Measurements from ENCODE around the gene KLRC3.
"Not testable (repeated sequence)": the region's sequence is repeated elsewhere in the genome, so short reads cannot be mapped to it uniquely, and the experiment has no call there.

Gene KLRC3

DNA sequence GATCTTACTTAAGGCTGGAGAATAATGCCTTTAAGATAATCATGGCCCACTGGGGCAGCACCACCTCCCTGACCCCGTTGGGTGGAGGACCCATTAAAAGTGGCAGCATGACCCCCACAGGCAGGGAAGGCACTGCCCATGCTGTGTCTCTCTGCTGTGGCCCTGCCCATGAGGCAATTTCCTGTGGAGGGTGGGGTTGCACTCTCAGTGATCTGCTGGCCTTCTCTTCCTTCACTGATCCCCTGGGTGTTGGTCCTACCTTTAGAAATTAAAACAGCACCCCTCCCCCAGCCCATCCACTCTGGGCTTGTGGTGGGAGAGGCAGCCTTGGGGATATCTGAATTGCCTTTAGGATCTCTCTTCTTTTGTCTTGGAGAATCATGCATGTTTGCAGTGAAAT, 47.8 kb downstream of the KLRC3 start:
- no peaks in the 10 kb centered on the region for H3K36me3 ChIP-seq (ENCODE audit: insufficient read depth, low read length)
- peaks cover 1% of the 10 kb centered on the region for H3K4me1 ChIP-seq (ENCODE audit: insufficient read depth, low read length)
- H3K9me3 ChIP-seq (ENCODE audit: low read length), result no peaks in the 10 kb centered on the region
- no peaks in the 10 kb centered on the region for H3K27me3 ChIP-seq (ENCODE audit: insufficient read depth, low read length)
- H2AFZ ChIP-seq (ENCODE audit: low read depth, low read length), result no peak overlapping the region
- no peak overlapping the region for H3K4me3 ChIP-seq (ENCODE audit: low read length)

DNA sequence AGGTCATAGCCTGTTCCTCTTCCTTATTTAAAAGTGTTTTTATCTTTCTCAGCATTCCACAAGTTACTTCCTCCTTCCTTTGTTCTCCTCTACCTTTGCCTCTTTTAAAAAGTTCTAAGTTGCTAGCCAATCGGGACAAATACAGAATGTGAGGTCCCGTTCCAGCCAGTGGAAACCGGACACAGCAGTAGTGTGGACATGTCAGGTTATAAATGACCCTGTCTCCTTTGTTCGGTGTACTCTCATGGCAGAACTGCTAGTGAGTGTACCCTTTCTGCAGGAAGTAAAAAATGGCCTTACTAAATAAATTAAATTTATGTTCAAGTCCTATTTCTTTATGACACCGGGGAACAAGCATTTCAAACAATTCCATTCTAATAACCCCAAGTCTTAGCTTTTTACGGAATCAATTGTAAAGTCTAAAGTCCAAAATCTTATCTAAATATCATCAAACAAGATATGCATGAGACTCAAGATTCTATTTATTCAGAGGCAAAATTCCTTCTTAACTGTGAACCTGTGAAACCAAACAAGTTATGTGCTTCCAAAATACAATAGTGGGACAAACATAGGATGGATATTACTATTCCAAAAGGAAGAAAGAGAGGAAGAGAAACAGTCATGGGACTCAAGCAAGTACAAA, 48.4 kb downstream of the KLRC3 start:
- not testable (repeated sequence) for H3K9me3 ChIP-seq (ENCODE audit: low read length); H2AFZ ChIP-seq (ENCODE audit: low read depth, low read length)

GRCh38 chr12:10369557-10370415, 50.6 kb downstream of the KLRC3 start:
- Histone ChIP-seq H2AFZ (ENCODE audit: low read depth, low read length) (no peak overlapping the region), H3K4me1 (ENCODE audit: insufficient read depth, low read length) (peaks cover 11% of the 10 kb centered on the region), H3K36me3 (ENCODE audit: insufficient read depth, low read length) (no peaks in the 10 kb centered on the region), H3K9me3 (ENCODE audit: low read length) (no peaks in the 10 kb centered on the region), H3K4me3 (ENCODE audit: low read length) (no peak overlapping the region), H3K27me3 (ENCODE audit: insufficient read depth, low read length) (no peaks in the 10 kb centered on the region)

More for the DNA sequence above, 48.4 kb downstream of the KLRC3 start:
- not testable (repeated sequence) for H3K4me1 ChIP-seq (ENCODE audit: insufficient read depth, low read length); H3K4me3 ChIP-seq (ENCODE audit: low read length); H3K36me3 ChIP-seq (ENCODE audit: insufficient read depth, low read length); H3K27me3 ChIP-seq (ENCODE audit: insufficient read depth, low read length)

DNA sequence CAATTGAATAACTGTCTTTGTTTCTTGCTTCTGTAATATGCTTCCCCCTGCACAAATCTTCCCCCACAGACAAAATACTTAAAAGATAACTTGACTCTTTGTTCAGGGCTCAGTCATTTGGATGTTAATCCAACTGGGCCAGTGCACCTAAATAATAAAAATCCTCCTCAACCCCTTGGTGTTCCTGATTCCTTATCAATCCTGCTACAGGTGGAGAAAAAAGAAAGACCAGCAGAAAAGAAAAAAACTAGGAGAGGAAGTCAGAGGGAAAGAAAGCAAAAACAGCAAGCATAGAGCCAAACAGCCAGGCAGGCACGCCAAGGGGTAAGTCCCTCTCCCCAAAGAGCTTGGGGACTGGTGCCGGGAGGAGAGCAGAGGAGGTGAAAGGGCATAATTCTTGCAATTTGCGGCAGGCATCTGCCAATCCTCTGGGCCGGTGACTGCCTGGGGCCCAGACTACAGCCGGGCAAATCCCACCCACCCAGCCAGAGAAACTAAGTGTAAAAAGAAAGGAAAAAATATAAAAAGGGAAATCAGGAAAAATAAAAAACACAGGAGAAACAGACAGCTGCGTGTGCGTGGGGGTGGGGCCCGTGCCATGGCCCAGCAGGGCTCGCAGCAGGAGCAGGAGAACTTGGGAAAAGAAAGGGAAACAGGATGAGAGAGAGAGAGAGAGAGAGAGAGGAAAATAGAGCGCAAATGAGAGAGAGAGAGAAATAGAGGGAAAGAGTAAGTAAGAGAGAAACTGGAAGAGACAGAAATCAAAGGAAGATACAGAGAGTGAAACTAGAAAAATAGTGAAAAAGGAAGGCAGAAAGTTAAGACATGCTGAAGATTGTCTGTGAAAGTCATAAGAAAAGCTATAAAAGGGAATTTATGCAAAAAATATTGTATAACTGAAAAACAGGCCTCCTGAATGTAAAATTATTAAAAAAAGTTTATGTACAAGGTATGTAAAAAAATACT, 51.9 kb downstream of the KLRC3 start:
- H3K36me3 ChIP-seq (ENCODE audit: insufficient read depth, low read length), result no peaks in the 10 kb centered on the region
- no peaks in the 10 kb centered on the region for H3K9me3 ChIP-seq (ENCODE audit: low read length)
- peaks cover 14% of the 10 kb centered on the region for H3K4me1 ChIP-seq (ENCODE audit: insufficient read depth, low read length)
- no peak overlapping the region for H2AFZ ChIP-seq (ENCODE audit: low read depth, low read length)
- no peak overlapping the region for H3K4me3 ChIP-seq (ENCODE audit: low read length)
- H3K27me3 ChIP-seq (ENCODE audit: insufficient read depth, low read length), result no peaks in the 10 kb centered on the region

- not testable (repeated sequence) for H3K27me3 ChIP-seq (ENCODE audit: insufficient read depth, low read length); H3K36me3 ChIP-seq (ENCODE audit: insufficient read depth, low read length); H3K4me3 ChIP-seq (ENCODE audit: low read length); H2AFZ ChIP-seq (ENCODE audit: low read depth, low read length); H3K9me3 ChIP-seq (ENCODE audit: low read length)
- peaks cover 14% of the 10 kb centered on the region for H3K4me1 ChIP-seq (ENCODE audit: insufficient read depth, low read length)
These were observed 52.7 kb downstream of the KLRC3 start for GRCh38 chr12:10367714-10368113.

DNA sequence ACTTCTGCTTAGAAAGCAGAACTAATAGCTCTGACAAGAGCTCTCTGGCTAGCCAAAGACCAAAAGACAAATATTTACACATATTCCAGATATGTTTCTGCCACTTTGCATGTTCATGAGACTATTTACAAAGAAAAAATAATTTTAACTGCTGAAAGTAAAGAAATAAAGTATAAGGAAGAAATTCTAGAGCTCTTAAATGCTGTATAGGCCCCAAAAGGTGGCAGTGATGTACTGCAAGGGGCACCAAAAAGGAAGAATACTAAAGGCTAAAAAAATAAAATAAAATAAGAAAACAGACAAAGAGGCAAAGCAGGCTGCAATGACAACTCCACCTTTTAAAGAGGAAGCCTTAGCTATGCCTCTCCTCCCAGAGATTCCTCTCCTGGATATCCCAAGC, 53.5 kb downstream of the KLRC3 start:
- Histone ChIP-seq H3K36me3 (ENCODE audit: insufficient read depth, low read length) (no peaks in the 10 kb centered on the region), H3K4me3 (ENCODE audit: low read length) (no peak overlapping the region), H3K9me3 (ENCODE audit: low read length) (no peaks in the 10 kb centered on the region), H3K4me1 (ENCODE audit: insufficient read depth, low read length) (peaks cover 14% of the 10 kb centered on the region), H2AFZ (ENCODE audit: low read depth, low read length) (no peak overlapping the region), H3K27me3 (ENCODE audit: insufficient read depth, low read length) (no peaks in the 10 kb centered on the region)

- Histone ChIP-seq H3K4me3 (ENCODE audit: low read length) (peak overlapping the region; percentile 83), H3K27me3 (ENCODE audit: insufficient read depth, low read length) (no peaks in the 10 kb centered on the region), H2AFZ (ENCODE audit: low read depth, low read length) (peak overlapping the region; percentile 97), H3K4me1 (ENCODE audit: insufficient read depth, low read length) (peaks cover 19% of the 10 kb centered on the region), H3K36me3 (ENCODE audit: insufficient read depth, low read length) (no peaks in the 10 kb centered on the region), H3K9me3 (ENCODE audit: low read length) (no peaks in the 10 kb centered on the region)
These were observed 54.5 kb downstream of the KLRC3 start for GRCh38 chr12:10365696-10366405.

GRCh38 chr12:10364815-10365622, 55.4 kb downstream of the KLRC3 start:
- H3K27me3 ChIP-seq (ENCODE audit: insufficient read depth, low read length), result no peaks in the 10 kb centered on the region
- peaks cover 21% of the 10 kb centered on the region for H3K4me1 ChIP-seq (ENCODE audit: insufficient read depth, low read length)
- H3K36me3 ChIP-seq (ENCODE audit: insufficient read depth, low read length), result no peaks in the 10 kb centered on the region
- peak overlapping the region; percentile 83 for H3K4me3 ChIP-seq (ENCODE audit: low read length)
- H3K9me3 ChIP-seq (ENCODE audit: low read length), result no peaks in the 10 kb centered on the region
- peak overlapping the region; percentile 97 for H2AFZ ChIP-seq (ENCODE audit: low read depth, low read length)

GRCh38 chr12:10363914-10364814, 56.2 kb downstream of the KLRC3 start:
- no peaks in the 10 kb centered on the region for H3K27me3 ChIP-seq (ENCODE audit: insufficient read depth, low read length)
- peaks cover 21% of the 10 kb centered on the region for H3K4me1 ChIP-seq (ENCODE audit: insufficient read depth, low read length)
- peak overlapping the region; percentile 97 for H2AFZ ChIP-seq (ENCODE audit: low read depth, low read length)
- H3K9me3 ChIP-seq (ENCODE audit: low read length), result no peaks in the 10 kb centered on the region
- no peaks in the 10 kb centered on the region for H3K36me3 ChIP-seq (ENCODE audit: insufficient read depth, low read length)
- peak overlapping the region; percentile 83 for H3K4me3 ChIP-seq (ENCODE audit: low read length)

GRCh38 chr12:10363658-10363913, 56.8 kb downstream of the KLRC3 start:
- Histone ChIP-seq H3K4me3 (ENCODE audit: low read length) (no peak overlapping the region), H3K4me1 (ENCODE audit: insufficient read depth, low read length) (peaks cover 21% of the 10 kb centered on the region)

DNA sequence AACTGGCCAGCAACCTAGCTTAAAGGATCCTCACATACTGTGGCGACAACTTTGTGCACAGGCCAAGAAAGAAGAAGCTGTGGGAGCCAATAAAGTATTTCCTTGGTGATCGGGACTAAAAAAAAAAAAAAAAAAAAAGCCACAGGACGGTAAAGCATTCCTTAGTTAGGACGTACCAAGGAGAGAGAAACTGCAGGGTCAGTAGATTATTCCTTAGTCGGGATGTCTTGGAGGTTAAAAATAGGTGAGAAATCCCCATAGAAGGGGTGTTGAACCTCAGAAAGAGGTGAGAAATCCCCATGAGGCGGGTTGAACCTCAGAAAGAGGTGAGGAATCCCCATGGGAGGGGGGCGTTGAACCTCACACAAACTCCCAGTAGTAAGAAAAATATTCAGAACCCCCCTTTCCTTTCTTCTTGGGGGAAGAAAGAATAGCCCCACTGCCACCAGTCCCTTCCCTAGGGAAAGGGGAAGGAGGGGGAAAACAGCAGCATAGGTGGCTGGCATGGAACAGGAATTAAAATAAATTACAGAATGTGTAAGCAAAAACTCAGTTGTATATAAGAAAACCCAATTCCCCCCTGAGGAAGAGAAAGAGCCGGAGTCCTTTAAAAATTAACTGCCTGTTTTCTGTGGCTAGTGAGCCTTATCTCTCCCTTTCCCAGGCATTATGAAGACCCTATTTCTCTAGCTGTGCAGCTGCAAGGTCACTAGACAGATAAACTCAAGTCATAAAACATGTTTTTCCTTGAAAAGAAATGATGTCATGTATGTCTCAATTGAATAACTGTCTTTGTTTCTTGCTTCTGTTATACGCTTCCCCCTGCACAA, 57.4 kb downstream of the KLRC3 start:
- Histone ChIP-seq H2AFZ (ENCODE audit: low read depth, low read length) (peak overlapping the region; percentile 97), H3K4me1 (ENCODE audit: insufficient read depth, low read length) (peaks cover 20% of the 10 kb centered on the region), H3K9me3 (ENCODE audit: low read length) (no peaks in the 10 kb centered on the region), H3K4me3 (ENCODE audit: low read length) (no peak overlapping the region), H3K36me3 (ENCODE audit: insufficient read depth, low read length) (no peaks in the 10 kb centered on the region), H3K27me3 (ENCODE audit: insufficient read depth, low read length) (no peaks in the 10 kb centered on the region)

More at GRCh38 chr12:10363658-10363913, 56.8 kb downstream of the KLRC3 start:
- Histone ChIP-seq H3K9me3 (ENCODE audit: low read length) (no peaks in the 10 kb centered on the region), H3K27me3 (ENCODE audit: insufficient read depth, low read length) (no peaks in the 10 kb centered on the region), H2AFZ (ENCODE audit: low read depth, low read length) (peak overlapping the region; percentile 97), H3K36me3 (ENCODE audit: insufficient read depth, low read length) (no peaks in the 10 kb centered on the region)
